HepG2 (cell line): ENCODE results near the gene SDC1. TPM values are rescaled to one million over a fixed set of nuclear protein-coding genes. Genes with fewer than 3 reads are reported as not detected.

Experiments used
- ATM ChIP-seq: fragments of 450-650 bp; IDR thresholded peaks from 2 replicates; pipeline ENCODE4 v1.7.1; 2017; ENCODE audit warnings: mild to moderate bottlenecking, borderline replicate concordance
- EP300 ChIP-seq, 3 experiments: sonication (generic) in 1 of 3; formaldehyde crosslinking in 1 of 3; IDR thresholded peaks; 2 replicates each; pipeline versions ENCODE4 v1.5.1 to v1.6.1; 2011 to 2020; ENCODE audit warnings: low read depth in 2 of 3, low read length in 2 of 3, borderline replicate concordance in 1 of 3, improper control_type of control experiment in 1 of 3, mild to moderate bottlenecking in 1 of 3, missing genetic modification reagents in 1 of 3, moderate library complexity in 1 of 3
- HDAC6 ChIP-seq: fragments of 200-600 bp; sonication (generic); IDR thresholded peaks from 2 replicates; pipeline ENCODE4 v1.7.0; 2017; ENCODE audit warnings: mild to moderate bottlenecking, antibody characterized with exemption, low read length, low read depth
- HMG20A ChIP-seq: IDR thresholded peaks from 2 replicates; pipeline ENCODE4 v1.6.1; 2016; ENCODE audit warnings: borderline replicate concordance
- IKZF1 ChIP-seq: fragments of 450-650 bp; IDR thresholded peaks from 2 replicates; pipeline ENCODE4 v1.7.1; 2016
- KDM5B ChIP-seq: sonication (generic); formaldehyde crosslinking; IDR thresholded peaks from 2 replicates; pipeline ENCODE4 v1.4.0; 2020; ENCODE audit warnings: missing genetic modification reagents, mild to moderate bottlenecking, borderline replicate concordance
- MED13 ChIP-seq: sonication (generic); formaldehyde crosslinking; IDR thresholded peaks from 2 replicates; pipeline ENCODE4 v1.5.0; 2020; ENCODE audit warnings: missing genetic modification reagents
- MYC ChIP-seq: sonication (generic); formaldehyde crosslinking; IDR thresholded peaks from 2 replicates; pipeline ENCODE4 v1.9.0; 2021; ENCODE audit warnings: missing genetic modification reagents, borderline replicate concordance
- PCBP1 ChIP-seq: fragments of 200-400 bp; formaldehyde crosslinking; IDR thresholded peaks from 2 replicates; pipeline ENCODE4 v1.6.1; 2017; ENCODE audit warnings: mild to moderate bottlenecking, low read depth, low read length, borderline replicate concordance
- ZFY ChIP-seq: sonication (generic); formaldehyde crosslinking; IDR thresholded peaks from 2 replicates; pipeline ENCODE4 v1.4.0; 2020; ENCODE audit warnings: missing genetic modification reagents
- ZNF296 ChIP-seq: sonication (generic); formaldehyde crosslinking; conservative IDR thresholded peaks from 2 replicates; pipeline ENCODE4 v1.5.0; 2020; ENCODE audit warnings: mild to moderate bottlenecking, missing genetic modification reagents
- ZNF569 ChIP-seq: sonication (generic); formaldehyde crosslinking; IDR thresholded peaks from 2 replicates; pipeline ENCODE4 v1.5.0; 2020; ENCODE audit warnings: mild to moderate bottlenecking, missing genetic modification reagents, moderate library complexity, borderline replicate concordance
- ZNF768 ChIP-seq: sonication (generic); formaldehyde crosslinking; IDR thresholded peaks from 2 replicates; pipeline ENCODE4 v1.4.0; 2020; ENCODE audit warnings: missing genetic modification reagents
- polyA plus RNA-seq, 8 experiments: library from polyadenylated mRNA; depleted of rRNA in 3 of 8; stranded (reverse) in 7 of 8; unstranded in 1 of 8; fragments of >200 nt; fragmentation: Illumina TruSeq in 4 of 8; extraction: Trizol in 4 of 8; gene quantifications; 2 replicates each; pipeline versions ENCODE4 v1.2.1 to v1.2.3, GENCODE V29; 2011 to 2016; ENCODE audit warnings: low read depth in 4 of 8, missing spikeins in 1 of 8, mixed read lengths in 1 of 8; ENCODE audit not compliant: insufficient read depth in 1 of 8
- total RNA-seq, 5 experiments: library from RNA; depleted of rRNA; stranded (reverse); fragments of >200 nt; fragmentation: Illumina TruSeq; extraction: Trizol; gene quantifications; 2 replicates each; pipeline ENCODE4 v1.2.3, GENCODE V29; 2016; ENCODE audit warnings: low read depth in 1 of 5
- TF ChIP-seq, protein P1 (sequence below): sonication (generic); formaldehyde crosslinking; IDR thresholded peaks from 2 replicates; pipeline ENCODE4 v1.4.0; 2020; ENCODE audit warnings: missing genetic modification reagents
- TF ChIP-seq, protein P2 (sequence below): IDR thresholded peaks from 2 replicates; pipeline ENCODE4 v1.6.1; 2018; ENCODE audit warnings: missing genetic modification reagents, mild to moderate bottlenecking, missing compliant biosample characterization
- TF ChIP-seq, protein P3 (sequence below): sonication (generic); formaldehyde crosslinking; conservative IDR thresholded peaks from 2 replicates; pipeline ENCODE4 v1.4.0; 2020; ENCODE audit warnings: missing genetic modification reagents
- TF ChIP-seq, protein P4 (sequence below): IDR thresholded peaks from 2 replicates; pipeline ENCODE4 v1.6.1; 2016; ENCODE audit warnings: control low read depth
- TF ChIP-seq, protein P5 (sequence below): sonication (generic); formaldehyde crosslinking; IDR thresholded peaks from 2 replicates; pipeline ENCODE4 v1.4.0; 2020; ENCODE audit warnings: missing genetic modification reagents, borderline replicate concordance

SDC1 gene
- total and polyA plus RNA-seq, 2 of the 13 experiments (the other 11 are each of a cell fraction or from before 2014, with no cell fraction given): 108 to 119 TPM

DNA sequence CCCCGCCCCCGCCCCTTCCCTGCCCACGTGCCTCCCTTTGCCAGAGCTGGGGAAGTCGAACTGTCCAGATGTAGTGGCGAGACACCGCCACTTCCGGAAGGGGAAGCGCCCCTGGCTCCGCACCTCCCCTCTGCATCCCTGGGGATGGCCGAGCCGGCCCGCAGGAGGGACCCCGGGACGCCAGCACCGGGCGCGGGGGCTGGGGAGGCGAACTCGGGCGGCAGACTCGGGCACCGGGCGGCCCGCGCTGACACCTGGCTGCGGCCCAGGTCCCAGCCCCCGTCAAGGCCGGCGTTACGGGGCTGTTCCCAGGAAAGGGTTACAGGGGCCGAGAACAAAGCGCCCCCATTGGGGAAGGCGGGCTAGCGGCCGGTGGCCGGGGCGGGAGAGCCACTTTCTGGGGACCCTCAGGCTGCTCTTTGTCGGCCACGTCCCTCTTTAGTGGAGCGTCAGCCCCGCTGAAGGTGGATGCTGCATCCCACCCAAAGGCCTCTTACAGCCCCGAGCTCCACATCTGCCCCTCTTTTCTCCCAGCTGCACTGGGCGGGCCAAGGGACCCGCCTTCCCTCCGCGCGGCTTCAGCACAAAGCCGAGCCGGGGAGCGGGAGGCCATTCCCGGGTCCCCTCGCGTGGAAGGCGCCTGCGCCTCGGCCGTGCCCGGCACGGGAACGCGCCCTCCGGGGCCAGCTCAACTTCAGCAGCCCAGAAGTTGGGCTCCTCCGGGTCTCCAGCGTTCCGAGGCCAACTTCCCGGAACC, 1.3 kb downstream of the SDC1 start (continued):
- TF ChIP-seq, protein P1, sequence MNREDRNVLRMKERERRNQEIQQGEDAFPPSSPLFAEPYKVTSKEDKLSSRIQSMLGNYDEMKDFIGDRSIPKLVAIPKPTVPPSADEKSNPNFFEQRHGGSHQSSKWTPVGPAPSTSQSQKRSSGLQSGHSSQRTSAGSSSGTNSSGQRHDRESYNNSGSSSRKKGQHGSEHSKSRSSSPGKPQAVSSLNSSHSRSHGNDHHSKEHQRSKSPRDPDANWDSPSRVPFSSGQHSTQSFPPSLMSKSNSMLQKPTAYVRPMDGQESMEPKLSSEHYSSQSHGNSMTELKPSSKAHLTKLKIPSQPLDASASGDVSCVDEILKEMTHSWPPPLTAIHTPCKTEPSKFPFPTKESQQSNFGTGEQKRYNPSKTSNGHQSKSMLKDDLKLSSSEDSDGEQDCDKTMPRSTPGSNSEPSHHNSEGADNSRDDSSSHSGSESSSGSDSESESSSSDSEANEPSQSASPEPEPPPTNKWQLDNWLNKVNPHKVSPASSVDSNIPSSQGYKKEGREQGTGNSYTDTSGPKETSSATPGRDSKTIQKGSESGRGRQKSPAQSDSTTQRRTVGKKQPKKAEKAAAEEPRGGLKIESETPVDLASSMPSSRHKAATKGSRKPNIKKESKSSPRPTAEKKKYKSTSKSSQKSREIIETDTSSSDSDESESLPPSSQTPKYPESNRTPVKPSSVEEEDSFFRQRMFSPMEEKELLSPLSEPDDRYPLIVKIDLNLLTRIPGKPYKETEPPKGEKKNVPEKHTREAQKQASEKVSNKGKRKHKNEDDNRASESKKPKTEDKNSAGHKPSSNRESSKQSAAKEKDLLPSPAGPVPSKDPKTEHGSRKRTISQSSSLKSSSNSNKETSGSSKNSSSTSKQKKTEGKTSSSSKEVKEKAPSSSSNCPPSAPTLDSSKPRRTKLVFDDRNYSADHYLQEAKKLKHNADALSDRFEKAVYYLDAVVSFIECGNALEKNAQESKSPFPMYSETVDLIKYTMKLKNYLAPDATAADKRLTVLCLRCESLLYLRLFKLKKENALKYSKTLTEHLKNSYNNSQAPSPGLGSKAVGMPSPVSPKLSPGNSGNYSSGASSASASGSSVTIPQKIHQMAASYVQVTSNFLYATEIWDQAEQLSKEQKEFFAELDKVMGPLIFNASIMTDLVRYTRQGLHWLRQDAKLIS (CRISPR knock-in tag): no peak; the same call in 1 of the 2 replicates
- TF ChIP-seq ATM (no peak), ZNF768 (CRISPR knock-in tag) (no peak; the same call in 1 of the 2 replicates), HDAC6 (no peak), HMG20A (no peak), MYC (CRISPR knock-in tag) (peak; percentile 73; the same call in 1 of the 2 replicates), ZFY (peak; percentile 72), ZNF569 (CRISPR knock-in tag) (no peak), MED13 (CRISPR knock-in tag) (0 out of 2 replicates have a peak, but pooled peaks have one; percentile 50), EP300 (IDR thresholded peaks at IDR 0.05; ENCODE audit: low read depth in 2 of 2, low read length in 2 of 2) (no peak), EP300 (CRISPR knock-in tag; IDR thresholded peaks at IDR 0.05; ENCODE audit: borderline replicate concordance) (no peak), IKZF1 (no peak), PCBP1 (no peak), ZNF296 (peak; percentile 87; the same call in 1 of the 2 replicates), KDM5B (CRISPR knock-in tag) (peak; percentile 54; the same call in 1 of the 2 replicates)
- TF ChIP-seq, protein P2, sequence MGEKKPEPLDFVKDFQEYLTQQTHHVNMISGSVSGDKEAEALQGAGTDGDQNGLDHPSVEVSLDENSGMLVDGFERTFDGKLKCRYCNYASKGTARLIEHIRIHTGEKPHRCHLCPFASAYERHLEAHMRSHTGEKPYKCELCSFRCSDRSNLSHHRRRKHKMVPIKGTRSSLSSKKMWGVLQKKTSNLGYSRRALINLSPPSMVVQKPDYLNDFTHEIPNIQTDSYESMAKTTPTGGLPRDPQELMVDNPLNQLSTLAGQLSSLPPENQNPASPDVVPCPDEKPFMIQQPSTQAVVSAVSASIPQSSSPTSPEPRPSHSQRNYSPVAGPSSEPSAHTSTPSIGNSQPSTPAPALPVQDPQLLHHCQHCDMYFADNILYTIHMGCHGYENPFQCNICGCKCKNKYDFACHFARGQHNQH (CRISPR knock-in tag): no peak
- TF ChIP-seq, protein P3, sequence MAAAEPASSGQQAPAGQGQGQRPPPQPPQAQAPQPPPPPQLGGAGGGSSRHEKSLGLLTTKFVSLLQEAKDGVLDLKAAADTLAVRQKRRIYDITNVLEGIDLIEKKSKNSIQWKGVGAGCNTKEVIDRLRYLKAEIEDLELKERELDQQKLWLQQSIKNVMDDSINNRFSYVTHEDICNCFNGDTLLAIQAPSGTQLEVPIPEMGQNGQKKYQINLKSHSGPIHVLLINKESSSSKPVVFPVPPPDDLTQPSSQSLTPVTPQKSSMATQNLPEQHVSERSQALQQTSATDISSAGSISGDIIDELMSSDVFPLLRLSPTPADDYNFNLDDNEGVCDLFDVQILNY: no peak
- TF ChIP-seq, protein P4, sequence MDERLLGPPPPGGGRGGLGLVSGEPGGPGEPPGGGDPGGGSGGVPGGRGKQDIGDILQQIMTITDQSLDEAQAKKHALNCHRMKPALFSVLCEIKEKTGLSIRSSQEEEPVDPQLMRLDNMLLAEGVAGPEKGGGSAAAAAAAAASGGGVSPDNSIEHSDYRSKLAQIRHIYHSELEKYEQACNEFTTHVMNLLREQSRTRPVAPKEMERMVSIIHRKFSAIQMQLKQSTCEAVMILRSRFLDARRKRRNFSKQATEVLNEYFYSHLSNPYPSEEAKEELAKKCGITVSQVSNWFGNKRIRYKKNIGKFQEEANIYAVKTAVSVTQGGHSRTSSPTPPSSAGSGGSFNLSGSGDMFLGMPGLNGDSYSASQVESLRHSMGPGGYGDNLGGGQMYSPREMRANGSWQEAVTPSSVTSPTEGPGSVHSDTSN (CRISPR knock-in tag): no peak
- TF ChIP-seq, protein P5, sequence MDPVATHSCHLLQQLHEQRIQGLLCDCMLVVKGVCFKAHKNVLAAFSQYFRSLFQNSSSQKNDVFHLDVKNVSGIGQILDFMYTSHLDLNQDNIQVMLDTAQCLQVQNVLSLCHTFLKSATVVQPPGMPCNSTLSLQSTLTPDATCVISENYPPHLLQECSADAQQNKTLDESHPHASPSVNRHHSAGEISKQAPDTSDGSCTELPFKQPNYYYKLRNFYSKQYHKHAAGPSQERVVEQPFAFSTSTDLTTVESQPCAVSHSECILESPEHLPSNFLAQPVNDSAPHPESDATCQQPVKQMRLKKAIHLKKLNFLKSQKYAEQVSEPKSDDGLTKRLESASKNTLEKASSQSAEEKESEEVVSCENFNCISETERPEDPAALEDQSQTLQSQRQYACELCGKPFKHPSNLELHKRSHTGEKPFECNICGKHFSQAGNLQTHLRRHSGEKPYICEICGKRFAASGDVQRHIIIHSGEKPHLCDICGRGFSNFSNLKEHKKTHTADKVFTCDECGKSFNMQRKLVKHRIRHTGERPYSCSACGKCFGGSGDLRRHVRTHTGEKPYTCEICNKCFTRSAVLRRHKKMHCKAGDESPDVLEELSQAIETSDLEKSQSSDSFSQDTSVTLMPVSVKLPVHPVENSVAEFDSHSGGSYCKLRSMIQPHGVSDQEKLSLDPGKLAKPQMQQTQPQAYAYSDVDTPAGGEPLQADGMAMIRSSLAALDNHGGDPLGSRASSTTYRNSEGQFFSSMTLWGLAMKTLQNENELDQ: no peak
